K562 (cell line): Measurements from ENCODE around the gene VWA8. TPM values are rescaled to one million over a fixed set of nuclear protein-coding genes. Genes with fewer than 3 reads are reported as not detected.

Source experiments
- ATAC-seq: fragments of 200-7000 bp; cut with Tn5 transposase; 3 replicates; pipeline ENCODE4 v1.9.1; 2020; ENCODE audit warnings: moderate library complexity
- BruUV-seq: library from RNA; stranded (reverse); fragments of 400-500 nt; replicated peaks from 2 replicates; lab custom pipeline; 2021; lab: Mats Ljungman, UMichigan
- CTCF ChIA-PET: fragments of 300-600 bp; formaldehyde crosslinking; extraction: SDS; loops from one replicate; lab custom pipeline; 2021; ENCODE audit warnings: low intra/inter-chr PET ratio; lab: Yijun Ruan, JAX
- POLR2A ChIA-PET: fragments of 300-600, 350-650 bp; sonication (Branson Sonifier 250); formaldehyde crosslinking; extraction: SDS; loops from one replicate; lab custom pipeline; 2021; ENCODE audit warnings: antibody characterized with exemption, inconsistent platforms; lab: Yijun Ruan, JAX
- DNase-seq, 4 experiments: peaks; one replicate each; pipeline versions ENCODE4 v3.0.0 to v3.0.0-alpha.2; 2011 to 2018; ENCODE audit warnings: low spot score in 3 of 4, mixed read lengths in 3 of 4; ENCODE audit errors: extremely low read depth in 1 of 4
- FAIRE-seq: peaks from 2 replicates; lab custom pipeline; 2011; peaks lifted over from hg19 to GRCh38; lab: Jason Lieb, UNC
- H2AFZ ChIP-seq: 2 replicates; pipeline ENCODE4 v1.6.0; 2011; ENCODE audit warnings: low read depth, low read length, control low read depth, inconsistent platforms
- H3K27ac ChIP-seq: fragments of 200-600 bp; 3 replicates; pipeline ENCODE4 v1.8.0; 2011; ENCODE audit warnings: low read depth, mild to moderate bottlenecking, control low read depth, inconsistent platforms, low read length, moderate library complexity, mixed read lengths; ENCODE audit errors: extremely low read depth
- H3K27me3 ChIP-seq, 2 experiments: fragments of 300-600 bp in 1 of 2; 2 replicates in 1 of 2; 3 replicates in 1 of 2; pipeline versions ENCODE4 v1.6.0 to v1.8.0; 2011; ENCODE audit warnings: inconsistent platforms in 2 of 2, low read length in 2 of 2, mild to moderate bottlenecking in 1 of 2, mixed read lengths in 1 of 2, moderate library complexity in 1 of 2; ENCODE audit not compliant: control insufficient read depth in 2 of 2, insufficient read depth in 2 of 2
- H3K36me3 ChIP-seq: fragments of 300-600 bp; 3 replicates; pipeline ENCODE4 v1.8.0; 2011; ENCODE audit warnings: mild to moderate bottlenecking, low read length, inconsistent platforms; ENCODE audit not compliant: control insufficient read depth, insufficient read depth
- H3K4me1 ChIP-seq, 2 experiments: fragments of 200-600 bp in 1 of 2; replicated peaks in 1 of 2; 2 replicates in 1 of 2; 3 replicates in 1 of 2; pipeline versions ENCODE4 v1.5.1 to v1.8.0; 2011; ENCODE audit warnings: inconsistent platforms in 2 of 2, low read length in 2 of 2, mild to moderate bottlenecking in 1 of 2, mixed read lengths in 1 of 2, moderate library complexity in 1 of 2; ENCODE audit not compliant: control insufficient read depth in 2 of 2, insufficient read depth in 2 of 2
- H3K4me2 ChIP-seq: 2 replicates; pipeline ENCODE4 v1.6.1; 2011; ENCODE audit warnings: low read length, control low read depth, inconsistent platforms, mixed read lengths; ENCODE audit not compliant: insufficient read depth
- H3K4me3 ChIP-seq: fragments of 200-600 bp; sonication (generic), shearing (Covaris generic); 2 replicates; pipeline ENCODE4 v1.5.1; 2016; ENCODE audit warnings: control low read depth, inconsistent platforms
- H3K79me2 ChIP-seq: fragments of 200-600 bp; 3 replicates; pipeline ENCODE4 v1.8.0; 2011; ENCODE audit warnings: low read length, inconsistent platforms; ENCODE audit not compliant: control insufficient read depth, insufficient read depth
- H3K9ac ChIP-seq, 2 experiments: 2 replicates each; pipeline versions ENCODE4 v1.6.0 to v1.6.1; 2011; ENCODE audit warnings: low read depth in 2 of 2, low read length in 2 of 2, control low read depth in 1 of 2, inconsistent platforms in 1 of 2, mild to moderate bottlenecking in 1 of 2, mixed read lengths in 1 of 2; ENCODE audit not compliant: insufficient read depth in 1 of 2
- H3K9me1 ChIP-seq: one replicate; pipeline ENCODE4 v1.6.0; 2011; ENCODE audit warnings: inconsistent platforms, mild to moderate bottlenecking, low read length, moderate library complexity; ENCODE audit not compliant: control insufficient read depth, insufficient read depth
- H3K9me3 ChIP-seq: replicated peaks from 2 replicates; pipeline ENCODE4 v1.5.1; 2011; ENCODE audit warnings: low read depth, low read length, inconsistent platforms; ENCODE audit not compliant: control insufficient read depth, insufficient read depth
- H4K20me1 ChIP-seq: replicated peaks from 2 replicates; pipeline ENCODE4 v1.6.1; 2011; ENCODE audit warnings: low read length, inconsistent platforms, mixed read lengths; ENCODE audit not compliant: control insufficient read depth, insufficient read depth
- C11orf30 ChIP-seq: fragments of 450-650 bp; IDR thresholded peaks from 2 replicates; pipeline ENCODE4 v1.6.1; 2016; ENCODE audit warnings: low read depth, mild to moderate bottlenecking
- HNRNPUL1 ChIP-seq: fragments of 200-400 bp; formaldehyde crosslinking; IDR thresholded peaks from 2 replicates; pipeline ENCODE4 v1.6.1; 2017; ENCODE audit warnings: low read length
- PHB ChIP-seq: fragments of 250-450 bp; sonication (Bioruptor Pico); IDR thresholded peaks from 2 replicates; pipeline ENCODE4 v1.5.0; 2021
- POLR2B ChIP-seq: fragments of 450-650 bp; IDR thresholded peaks from 2 replicates; pipeline ENCODE4 v1.6.1; 2018; ENCODE audit warnings: low read depth; ENCODE audit not compliant: partially characterized antibody
- RFX1 ChIP-seq: fragments of 450-650 bp; IDR thresholded peaks from 2 replicates; pipeline ENCODE4 v1.6.1; 2016; ENCODE audit warnings: mild to moderate bottlenecking, moderate library complexity
- RNF2 ChIP-seq: sonication (generic); IDR thresholded peaks from 2 replicates; pipeline ENCODE4 v1.6.1; 2016
- SETDB1 ChIP-seq: IDR thresholded peaks from one replicate; pipeline ENCODE4 v1.6.1; 2012; ENCODE audit warnings: low read length, control low read depth, inconsistent platforms
- SRSF7 ChIP-seq: fragments of 200-400 bp; formaldehyde crosslinking; optimal IDR thresholded peaks from 2 replicates; pipeline ENCODE3; 2017; ENCODE audit warnings: mild to moderate bottlenecking, low read depth, low read length
- TAF7 ChIP-seq: fragments of 450-650 bp; IDR thresholded peaks from 2 replicates; pipeline ENCODE4 v1.6.1; 2016; ENCODE audit warnings: missing genetic modification characterization, missing compliant biosample characterization
- TRIM24 ChIP-seq, 2 experiments: fragments of 450-650 bp; IDR thresholded peaks; 2 replicates each; pipeline ENCODE4 v1.6.1; 2016
- ZC3H8 ChIP-seq: fragments of 450-650 bp; IDR thresholded peaks from 2 replicates; pipeline ENCODE4 v1.6.1; 2017
- ZNF133 ChIP-seq: fragments of 250-450 bp; sonication (Bioruptor Pico); IDR thresholded peaks from 2 replicates; pipeline ENCODE4 v1.4.0; 2020; ENCODE audit warnings: mild to moderate bottlenecking
- ZNF23 ChIP-seq: fragments of 250-450 bp; sonication (Bioruptor Pico); IDR thresholded peaks from 2 replicates; pipeline ENCODE4 v1.4.0; 2020; ENCODE audit warnings: mild to moderate bottlenecking
- ZNF324 ChIP-seq: fragments of 250-450 bp; sonication (Bioruptor Pico); IDR thresholded peaks from 2 replicates; pipeline ENCODE4 v1.4.0; 2020; ENCODE audit warnings: mild to moderate bottlenecking
- ZNF507 ChIP-seq: conservative IDR thresholded peaks from 2 replicates; pipeline ENCODE4 v1.6.1; 2017; ENCODE audit warnings: missing genetic modification characterization, missing compliant biosample characterization
- ZNF77 ChIP-seq: fragments of 250-450 bp; sonication (Bioruptor Pico); IDR thresholded peaks from 2 replicates; pipeline ENCODE4 v1.5.0; 2020
- WGBS: fragments of 100-300 bp; shearing (Covaris generic); methylation state at CpG from one replicate; pipeline ENCODE4 v1.1.6; 2016; ENCODE audit warnings: low coverage, mixed read lengths; ENCODE audit not compliant: insufficient coverage; ENCODE audit errors: missing lambda C conversion rate; 5-methylcytosine and 5-hydroxymethylcytosine counted together
- in situ Hi-C: fragments of 300-500 bp; cut with MboI; formaldehyde crosslinking; loops from 4 replicates; pipeline ENCODE4 v1.15.0; 2018; ENCODE audit warnings: inconsistent platforms, mixed read lengths
- intact Hi-C: fragments of 100-400 bp; cut with micrococcal nuclease; formaldehyde crosslinking; loops from 2 replicates; pipeline ENCODE4 v1.14.2; 2022
- polyA plus RNA-seq, 8 experiments: library from polyadenylated mRNA; depleted of rRNA in 4 of 8; stranded (reverse) in 5 of 8; unstranded in 3 of 8; fragments of >200 nt; fragmentation: Nextera tagmentation in 2 of 8; fragmentation: Illumina TruSeq in 1 of 8; extraction: Ambion mirVana in 2 of 8; extraction: Trizol in 1 of 8; gene quantifications; 2 replicates each; pipeline versions ENCODE4 v1.2.1 to v1.2.3, GENCODE V29; 2011 to 2014; ENCODE audit warnings: inconsistent platforms in 1 of 8, missing spikeins in 1 of 8
- total RNA-seq, 7 experiments: library from RNA; depleted of rRNA in 6 of 7; stranded (reverse); fragments of >200 nt in 6 of 7; fragmentation: Illumina TruSeq in 2 of 7; extraction: Trizol in 2 of 7; gene quantifications; 2 replicates each; pipeline versions ENCODE4 v1.2.1 to v1.2.3, GENCODE V29; 2011 to 2021; ENCODE audit warnings: low replicate concordance in 1 of 7
- TF ChIP-seq, protein P1 (sequence below), 2 experiments: fragments of 450-650 bp; IDR thresholded peaks; 2 replicates each; pipeline ENCODE4 v1.6.1; 2016

Gene VWA8
- total and polyA plus RNA-seq, 9 of the 15 experiments (the other 6 are each of a cell fraction or from before 2014, with no cell fraction given), result 2.1 to 18.5 (median 13.3) TPM

DNA sequence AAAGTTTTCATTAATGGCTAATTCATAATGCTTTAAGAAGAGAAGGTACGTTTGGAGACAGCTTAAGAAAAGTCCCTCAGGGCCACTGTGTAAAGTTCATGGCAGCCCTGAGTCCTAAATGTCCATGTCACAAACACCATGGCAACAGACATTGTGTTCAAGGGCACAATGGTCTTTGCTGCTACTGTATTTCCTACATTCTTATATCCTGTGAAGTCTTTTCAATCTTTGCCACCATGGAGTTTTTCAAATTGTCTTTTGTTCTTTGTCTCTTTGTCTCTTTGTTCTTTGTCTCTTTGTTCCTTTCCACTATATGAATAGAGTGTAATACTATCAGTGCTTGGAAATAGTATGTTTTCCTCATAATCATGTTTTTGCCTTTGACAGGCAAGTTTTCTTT lies 178.8 kb downstream of the VWA8 start:
- 55% methylated on average over 1 of the region's 1 CpG for whole genome bisulfite sequencing
- Histone ChIP-seq H3K9me3 (no peaks in the 10 kb centered on the region), H3K9ac (no peak overlapping the region), H3K4me1 (no peaks in the 10 kb centered on the region; a peak in 1 of 5 replicates), H3K27ac (no peak overlapping the region), H3K4me3 (no peak overlapping the region), H3K4me2 (no peak overlapping the region)
- intact Hi-C loops, result no loop called here
- CTCF ChIA-PET, result no interaction called here
- TF ChIP-seq ZNF77 (no peak), RFX1 (peak; percentile 15; the same call in 1 of the 2 replicates)
- TF ChIP-seq, all 486 proteins: peak for 1
- in situ Hi-C loops, result no loop called here
- POLR2A ChIA-PET, result no interaction called here
- Histone ChIP-seq H3K27me3 (no peaks in the 10 kb centered on the region), H3K9me1 (peaks cover 4% of the 10 kb centered on the region), H2AFZ (no peak overlapping the region), H3K36me3 (0 out of 3 replicates have a peak, but pooled peaks cover 4% of the 10 kb centered on the region), H3K79me2 (no peaks in the 10 kb centered on the region), H4K20me1 (no peaks in the 10 kb centered on the region)
- FAIRE-seq (no peak), ATAC-seq (no peak), DNase-seq (no peak)
- no TSS peak for BruUV-seq

DNA sequence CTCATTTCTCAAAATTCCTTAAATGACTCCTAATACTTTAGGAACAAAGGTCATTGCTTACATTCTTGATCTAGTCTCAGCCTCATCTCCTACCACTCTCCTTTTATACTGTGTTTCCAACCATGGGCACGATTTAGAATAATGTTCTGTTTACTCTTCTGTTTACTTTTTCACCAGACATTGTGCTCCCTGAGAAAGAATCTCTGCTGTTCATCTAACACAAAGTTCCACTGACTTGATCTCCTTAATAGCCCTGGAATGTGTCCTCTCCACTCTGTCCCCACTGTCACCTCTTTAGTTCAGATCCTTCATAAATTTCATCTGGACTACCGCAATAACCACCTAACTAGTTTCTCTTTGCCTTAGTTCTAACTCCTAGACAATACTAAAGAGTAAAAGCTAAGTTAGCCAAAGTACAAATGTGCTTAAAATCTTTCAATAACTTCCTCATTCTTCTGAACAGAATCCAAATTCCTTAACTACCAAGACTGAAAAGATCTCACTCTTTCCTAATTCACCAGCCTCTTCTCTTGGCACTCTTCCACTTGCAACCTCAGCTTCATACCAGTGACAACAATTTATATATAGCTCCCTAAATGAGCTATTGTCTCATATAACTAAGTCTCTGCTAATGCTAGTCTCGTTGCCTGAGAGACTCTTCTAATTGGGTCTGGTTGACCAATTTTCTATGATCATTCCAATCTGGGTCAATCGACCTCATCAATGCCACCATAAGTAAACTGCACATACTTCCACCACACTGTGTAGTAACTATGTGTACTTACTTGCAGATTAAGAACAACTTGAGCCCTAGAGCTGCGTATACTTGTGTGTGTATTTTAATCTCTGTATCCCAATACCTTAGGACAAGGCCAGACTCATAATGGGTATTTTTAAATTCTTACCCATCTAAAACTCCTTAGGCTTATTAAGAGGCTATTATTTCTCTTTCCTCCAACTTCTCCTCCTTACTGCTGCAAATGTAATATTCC lies 179.9 kb downstream of the VWA8 start:
- WGBS, result 62% methylated on average over 5 of the region's 5 CpGs
- FAIRE-seq (no peak), DNase-seq (no peak), ATAC-seq (no peak)
- H2AFZ ChIP-seq, result no peak overlapping the region
- POLR2A ChIA-PET, result interaction anchor here (0.6 kb wide), 1 partner anchor 267 kb away, joined by 4 read pairs; no protein-coding TSS in a partner anchor
- BruUV-seq, result no TSS peak
- no peak overlapping the region for H3K4me2 ChIP-seq
- H3K9me3 ChIP-seq, result no peaks in the 10 kb centered on the region
- peaks cover 4% of the 10 kb centered on the region for H3K9me1 ChIP-seq
- H3K4me1 ChIP-seq, result no peaks in the 10 kb centered on the region; a peak in 1 of 5 replicates
- H3K27me3 ChIP-seq, result no peaks in the 10 kb centered on the region
- intact Hi-C loops, result no loop called here
- no peaks in the 10 kb centered on the region for H4K20me1 ChIP-seq
- H3K9ac ChIP-seq, result no peak overlapping the region
- CTCF ChIA-PET, result no interaction called here
- in situ Hi-C loops, result no loop called here
- no peak overlapping the region for H3K27ac ChIP-seq
- no peak overlapping the region for H3K4me3 ChIP-seq
- H3K79me2 ChIP-seq, result no peaks in the 10 kb centered on the region
- 0 out of 3 replicates have a peak, but pooled peaks cover 4% of the 10 kb centered on the region for H3K36me3 ChIP-seq
- no peak for TF ChIP-seq ZNF324 (CRISPR knock-in tag)
- no peak for TF ChIP-seq SRSF7
- no peak for TF ChIP-seq ZC3H8
- TF ChIP-seq C11orf30, result no peak
- TF ChIP-seq, protein P1, sequence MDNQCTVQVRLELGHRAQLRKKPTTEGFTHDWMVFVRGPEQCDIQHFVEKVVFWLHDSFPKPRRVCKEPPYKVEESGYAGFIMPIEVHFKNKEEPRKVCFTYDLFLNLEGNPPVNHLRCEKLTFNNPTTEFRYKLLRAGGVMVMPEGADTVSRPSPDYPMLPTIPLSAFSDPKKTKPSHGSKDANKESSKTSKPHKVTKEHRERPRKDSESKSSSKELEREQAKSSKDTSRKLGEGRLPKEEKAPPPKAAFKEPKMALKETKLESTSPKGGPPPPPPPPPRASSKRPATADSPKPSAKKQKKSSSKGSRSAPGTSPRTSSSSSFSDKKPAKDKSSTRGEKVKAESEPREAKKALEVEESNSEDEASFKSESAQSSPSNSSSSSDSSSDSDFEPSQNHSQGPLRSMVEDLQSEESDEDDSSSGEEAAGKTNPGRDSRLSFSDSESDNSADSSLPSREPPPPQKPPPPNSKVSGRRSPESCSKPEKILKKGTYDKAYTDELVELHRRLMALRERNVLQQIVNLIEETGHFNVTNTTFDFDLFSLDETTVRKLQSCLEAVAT (IDR thresholded peaks at IDR 0.05), result no peak
- TF ChIP-seq RNF2, result no peak
- TF ChIP-seq TRIM24 (IDR thresholded peaks at IDR 0.05), result no peak
- TF ChIP-seq POLR2B, result no peak
- TF ChIP-seq ZNF23 (CRISPR knock-in tag), result no peak
- no peak for TF ChIP-seq PHB (CRISPR knock-in tag)
- TF ChIP-seq ZNF133 (CRISPR knock-in tag), result no peak
- TF ChIP-seq ZNF507, result no peak
- TF ChIP-seq HNRNPUL1, result no peak
- TF ChIP-seq SETDB1, result no peak
- TF ChIP-seq TAF7 (tag), result no peak
